Thyroid gland (tissue), 4 donors: ENCODE measurements around the gene LPCAT2. TPM values are rescaled to one million over a fixed set of nuclear protein-coding genes. Genes with fewer than 3 reads are reported as not detected.

Source experiments
- DNase-seq, 2 donors: peaks; one replicate each; pipeline ENCODE4 v3.0.0-alpha.2; 2019
- H3K27ac ChIP-seq, 3 donors: fragments of 200-600 bp; sonication (generic); 1 replicate in 2 of 3; 2 replicates in 1 of 3; pipeline ENCODE4 v1.5.1; 2016 to 2019; ENCODE audit warnings: mild to moderate bottlenecking in 1 of 3, moderate library complexity in 1 of 3
- H3K27me3 ChIP-seq: fragments of 200-600 bp; sonication (generic); one replicate; pipeline ENCODE4 v1.5.1; 2019
- H3K36me3 ChIP-seq, 2 donors: fragments of 200-600 bp; sonication (generic); one replicate each; pipeline ENCODE4 v1.5.1; 2016 to 2019
- H3K4me1 ChIP-seq, 2 donors: fragments of 200-600 bp; sonication (generic); one replicate each; pipeline ENCODE4 v1.5.1; 2017 to 2019
- H3K4me3 ChIP-seq, 3 donors: fragments of 200-600 bp; sonication (generic); replicated peaks in 1 of 3; 1 replicate in 2 of 3; 2 replicates in 1 of 3; pipeline ENCODE4 v1.5.1; 2016; ENCODE audit warnings: mild to moderate bottlenecking in 1 of 3
- H3K9me3 ChIP-seq: fragments of 200-600 bp; sonication (generic); one replicate; pipeline ENCODE4 v1.5.1; 2017
- POLR2A ChIP-seq, 2 donors: fragments of 450-650 bp; IDR thresholded peaks; one replicate each; pipeline ENCODE4 v1.6.1; 2017; ENCODE audit warnings: antibody characterized with exemption in 2 of 2, mild to moderate bottlenecking in 2 of 2, moderate library complexity in 1 of 2
- WGBS, 2 donors: methylation state at CpG; one replicate each; pipeline ENCODE4 v1.1.5; 2017; 5-methylcytosine and 5-hydroxymethylcytosine counted together
- intact Hi-C: fragments of 100-400 bp; cut with DNase I; formaldehyde crosslinking; loops from one replicate; pipeline ENCODE4 v1.15.1; 2023
- total RNA-seq, 4 donors: library from RNA; depleted of rRNA; stranded (reverse); fragments of >200 nt; gene quantifications; one replicate each; pipeline ENCODE4 v1.2.3, GENCODE V29; 2016
- TF ChIP-seq, protein P1 (sequence below), 6 experiments: fragments of 200-600 bp in 3 of 6; fragments of 450-650 bp in 3 of 6; sonication (generic) in 3 of 6; IDR thresholded peaks; one replicate each; pipeline ENCODE4 v1.5.1; 2016 to 2019; ENCODE audit warnings: antibody characterized with exemption in 6 of 6, mild to moderate bottlenecking in 2 of 6, inconsistent platforms in 1 of 6, moderate library complexity in 1 of 6

The LPCAT2 gene
- total RNA-seq, 4 donors from 2014 or later: 115 to 274 (median 214) TPM

- TF ChIP-seq, protein P1, sequence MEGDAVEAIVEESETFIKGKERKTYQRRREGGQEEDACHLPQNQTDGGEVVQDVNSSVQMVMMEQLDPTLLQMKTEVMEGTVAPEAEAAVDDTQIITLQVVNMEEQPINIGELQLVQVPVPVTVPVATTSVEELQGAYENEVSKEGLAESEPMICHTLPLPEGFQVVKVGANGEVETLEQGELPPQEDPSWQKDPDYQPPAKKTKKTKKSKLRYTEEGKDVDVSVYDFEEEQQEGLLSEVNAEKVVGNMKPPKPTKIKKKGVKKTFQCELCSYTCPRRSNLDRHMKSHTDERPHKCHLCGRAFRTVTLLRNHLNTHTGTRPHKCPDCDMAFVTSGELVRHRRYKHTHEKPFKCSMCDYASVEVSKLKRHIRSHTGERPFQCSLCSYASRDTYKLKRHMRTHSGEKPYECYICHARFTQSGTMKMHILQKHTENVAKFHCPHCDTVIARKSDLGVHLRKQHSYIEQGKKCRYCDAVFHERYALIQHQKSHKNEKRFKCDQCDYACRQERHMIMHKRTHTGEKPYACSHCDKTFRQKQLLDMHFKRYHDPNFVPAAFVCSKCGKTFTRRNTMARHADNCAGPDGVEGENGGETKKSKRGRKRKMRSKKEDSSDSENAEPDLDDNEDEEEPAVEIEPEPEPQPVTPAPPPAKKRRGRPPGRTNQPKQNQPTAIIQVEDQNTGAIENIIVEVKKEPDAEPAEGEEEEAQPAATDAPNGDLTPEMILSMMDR (IDR thresholded peaks at IDR 0.05): no peak
- TF ChIP-seq POLR2A (IDR thresholded peaks at IDR 0.05): no peak
- intact Hi-C loops: no loop called here
- Histone ChIP-seq H3K4me3 (peak overlapping the region in 1 of 3 donors; percentile 55), H3K27me3 (no peaks in the 10 kb centered on the region), H3K27ac (peak overlapping the region in 2 of 3 donors; percentile 37 to 77), H3K4me1 (peaks cover 5 to 19% of the 10 kb centered on the region in 2 donors), H3K36me3 (peaks cover 0 to 8% of the 10 kb centered on the region in 2 donors), H3K9me3 (no peaks in the 10 kb centered on the region)
- WGBS, 2 donors: 84 to 87% methylated on average over 4 of the region's 4 CpGs
- DNase-seq: no peak
Observed at GRCh38 chr16:55481023-55481422, 27.8 kb upstream of the LPCAT2 start.

- peak overlapping the region in 1 of 3 donors; percentile 5 for H3K27ac ChIP-seq
- intact Hi-C loops: no loop called here
- no peak overlapping the region for H3K4me3 ChIP-seq
- no peak for DNase-seq
- TF ChIP-seq, protein P1 (IDR thresholded peaks at IDR 0.05): no peak
- TF ChIP-seq POLR2A (IDR thresholded peaks at IDR 0.05): no peak
- H3K4me1 ChIP-seq: peaks cover 5 to 13% of the 10 kb centered on the region in 2 donors
- no peaks in the 10 kb centered on the region for H3K27me3 ChIP-seq
- WGBS, 2 donors: 88 to 90% methylated on average over 2 of the region's 2 CpGs
- H3K9me3 ChIP-seq: no peaks in the 10 kb centered on the region
- peaks cover 0 to 8% of the 10 kb centered on the region in 2 donors for H3K36me3 ChIP-seq
Observed at GRCh38 chr16:55482056-55482455, 26.8 kb upstream of the LPCAT2 start.

DNA sequence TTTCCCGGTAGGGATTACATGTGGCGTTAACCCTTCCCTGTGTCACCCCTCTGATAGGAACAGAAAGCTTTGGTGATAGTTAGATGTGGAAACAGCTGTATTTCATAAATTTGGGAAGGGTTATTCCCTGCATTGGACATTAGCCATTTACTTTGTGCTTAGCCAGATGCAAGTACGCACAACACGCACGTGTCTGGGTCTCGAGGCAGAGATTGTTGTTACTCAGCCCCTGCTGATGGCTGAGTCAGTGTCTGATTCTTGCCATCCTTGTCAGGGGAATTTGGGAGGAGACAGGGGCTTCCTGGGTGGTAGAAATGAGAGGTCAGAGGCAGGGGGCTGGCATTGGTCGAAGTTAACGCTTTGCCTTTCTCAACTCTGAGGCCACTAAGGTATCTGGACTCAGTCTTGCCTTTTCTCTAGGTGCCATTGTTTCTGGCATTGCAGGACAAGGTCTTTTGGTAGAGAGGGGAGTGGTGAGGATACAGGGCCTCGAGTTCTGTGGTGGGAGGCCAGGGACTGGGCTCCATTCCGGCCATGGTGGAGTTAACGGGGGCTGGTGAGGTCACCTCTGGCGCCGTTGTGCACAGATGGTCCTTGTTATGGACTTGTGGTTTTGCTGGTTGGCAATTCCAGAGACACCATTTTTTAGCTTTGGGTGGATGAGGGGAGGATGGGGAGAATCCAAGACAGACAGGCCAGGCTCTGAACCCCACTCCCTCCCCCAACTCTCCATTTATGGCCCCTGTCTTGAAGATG is 21.6 kb upstream of the LPCAT2 start:
- Histone ChIP-seq H3K27me3 (no peaks in the 10 kb centered on the region), H3K4me1 (peaks cover 3 to 14% of the 10 kb centered on the region in 2 donors), H3K36me3 (peaks cover 0 to 8% of the 10 kb centered on the region in 2 donors), H3K4me3 (no peak overlapping the region), H3K27ac (peak overlapping the region in 1 of 3 donors; percentile 17), H3K9me3 (no peaks in the 10 kb centered on the region)
- no peak for DNase-seq
- TF ChIP-seq, protein P1 (IDR thresholded peaks at IDR 0.05): no peak
- TF ChIP-seq POLR2A (IDR thresholded peaks at IDR 0.05): no peak
- 80 to 87% methylated on average over 13 of the region's 13 CpGs for WGBS, 2 donors
- intact Hi-C loops: no loop called here

DNA sequence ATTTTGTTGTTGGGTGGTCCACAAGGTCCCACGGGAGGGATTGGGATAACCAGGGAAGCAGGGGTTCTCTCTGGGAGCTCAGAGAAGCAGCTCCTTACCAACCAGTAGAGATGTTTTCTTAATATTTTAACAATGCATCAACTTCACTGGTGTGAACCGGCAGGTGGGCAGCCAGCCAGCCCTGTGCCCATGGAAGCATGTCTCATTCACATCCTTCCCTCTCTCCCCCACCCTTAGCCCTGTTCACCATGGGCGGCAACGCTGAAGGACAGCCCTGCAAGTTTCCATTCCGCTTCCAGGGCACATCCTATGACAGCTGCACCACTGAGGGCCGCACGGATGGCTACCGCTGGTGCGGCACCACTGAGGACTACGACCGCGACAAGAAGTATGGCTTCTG is 20.6 kb upstream of the LPCAT2 start:
- TF ChIP-seq, protein P1 (IDR thresholded peaks at IDR 0.05): no peak
- TF ChIP-seq POLR2A (IDR thresholded peaks at IDR 0.05): no peak
- DNase-seq: peak; percentile 95 to 96
- intact Hi-C loops: no loop called here
- peak overlapping the region in 1 of 3 donors; percentile 40 for H3K27ac ChIP-seq
- 57 to 70% methylated on average over 9 to 10 of the region's 12 CpGs for WGBS, 2 donors
- H3K27me3 ChIP-seq: no peaks in the 10 kb centered on the region
- H3K4me1 ChIP-seq: peaks cover 3 to 14% of the 10 kb centered on the region in 2 donors
- H3K36me3 ChIP-seq: peaks cover 0 to 8% of the 10 kb centered on the region in 2 donors
- peak overlapping the region in 1 of 3 donors; percentile 2 for H3K4me3 ChIP-seq
- H3K9me3 ChIP-seq: no peaks in the 10 kb centered on the region
